Neural progenitor cell (in vitro differentiated cells): ENCODE measurements around the gene AHSP.

Source experiments
- EZH2 ChIP-seq: fragments of 200-600 bp; sonication (generic); IDR thresholded peaks from 2 replicates; pipeline ENCODE4 v1.6.1; 2017; ENCODE audit warnings: antibody characterized with exemption, mild to moderate bottlenecking, moderate library complexity
- TF ChIP-seq, protein P1 (sequence below): fragments of 200-600 bp; sonication (generic); IDR thresholded peaks from 2 replicates; pipeline ENCODE4 v1.5.1; 2017; ENCODE audit warnings: antibody characterized with exemption, mild to moderate bottlenecking

DNA sequence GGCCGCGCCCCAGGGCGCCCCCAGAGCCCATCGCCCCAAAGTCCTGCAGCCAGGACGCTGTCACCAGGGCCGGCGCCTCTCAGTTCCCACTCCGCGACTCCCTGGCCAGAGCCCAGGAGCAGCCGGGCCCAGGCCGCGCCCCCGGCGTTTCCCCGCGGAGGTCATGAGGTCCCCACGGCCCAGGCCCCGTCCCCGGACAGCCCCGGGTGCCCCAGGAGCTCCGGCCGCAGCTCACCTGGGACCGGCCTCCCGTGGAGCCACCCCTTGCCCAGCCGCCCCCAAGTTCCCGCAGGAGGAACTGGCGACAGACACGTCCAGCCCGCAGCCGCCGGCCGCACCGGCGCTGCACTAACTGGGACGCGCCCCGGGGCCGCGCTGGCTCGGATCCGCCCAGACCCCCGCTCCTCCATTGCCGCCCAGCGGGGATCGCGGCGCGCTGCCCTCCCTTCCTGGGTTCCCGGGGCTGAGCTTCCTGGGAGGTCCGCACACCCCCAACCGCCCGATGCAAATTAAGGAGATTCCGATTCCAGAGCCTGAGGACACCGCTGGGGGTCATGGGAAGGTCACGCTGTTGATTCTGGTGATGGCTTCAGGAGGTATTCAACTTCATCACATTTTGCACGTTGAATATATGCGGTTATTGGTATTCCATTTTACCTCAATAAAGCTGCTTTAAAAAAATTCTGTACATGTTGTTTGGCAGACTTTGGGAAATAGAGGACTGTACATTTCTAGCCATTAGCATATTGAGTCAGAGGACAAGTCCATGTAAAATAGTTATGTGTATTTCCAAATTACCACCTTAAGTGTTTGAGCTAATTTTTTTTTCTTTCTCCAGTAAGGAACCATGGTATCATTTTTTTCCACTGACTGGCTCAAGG is 9.9 kb downstream of the AHSP start:
- TF ChIP-seq EZH2: peak; percentile 25
- TF ChIP-seq, protein P1, sequence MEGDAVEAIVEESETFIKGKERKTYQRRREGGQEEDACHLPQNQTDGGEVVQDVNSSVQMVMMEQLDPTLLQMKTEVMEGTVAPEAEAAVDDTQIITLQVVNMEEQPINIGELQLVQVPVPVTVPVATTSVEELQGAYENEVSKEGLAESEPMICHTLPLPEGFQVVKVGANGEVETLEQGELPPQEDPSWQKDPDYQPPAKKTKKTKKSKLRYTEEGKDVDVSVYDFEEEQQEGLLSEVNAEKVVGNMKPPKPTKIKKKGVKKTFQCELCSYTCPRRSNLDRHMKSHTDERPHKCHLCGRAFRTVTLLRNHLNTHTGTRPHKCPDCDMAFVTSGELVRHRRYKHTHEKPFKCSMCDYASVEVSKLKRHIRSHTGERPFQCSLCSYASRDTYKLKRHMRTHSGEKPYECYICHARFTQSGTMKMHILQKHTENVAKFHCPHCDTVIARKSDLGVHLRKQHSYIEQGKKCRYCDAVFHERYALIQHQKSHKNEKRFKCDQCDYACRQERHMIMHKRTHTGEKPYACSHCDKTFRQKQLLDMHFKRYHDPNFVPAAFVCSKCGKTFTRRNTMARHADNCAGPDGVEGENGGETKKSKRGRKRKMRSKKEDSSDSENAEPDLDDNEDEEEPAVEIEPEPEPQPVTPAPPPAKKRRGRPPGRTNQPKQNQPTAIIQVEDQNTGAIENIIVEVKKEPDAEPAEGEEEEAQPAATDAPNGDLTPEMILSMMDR: no peak
